WTC11 (cell line): ENCODE results near the gene MAML3.

ENCODE experiments used
- CTCF ChIP-seq: fragments of 200-600 bp; IDR thresholded peaks from 2 replicates; pipeline ENCODE4 v1.8.0; 2022; ENCODE audit warnings: antibody characterized with exemption
- ELF4 ChIP-seq: sonication (generic); formaldehyde crosslinking; IDR thresholded peaks from 2 replicates; pipeline ENCODE4 v1.8.1; 2022; ENCODE audit warnings: low read depth, mild to moderate bottlenecking, moderate library complexity, missing genetic modification reagents
- IRF2 ChIP-seq: sonication (generic); formaldehyde crosslinking; IDR thresholded peaks from 2 replicates; pipeline ENCODE4 v1.8.0; 2022; ENCODE audit warnings: low read depth, missing genetic modification reagents, borderline replicate concordance

- TF ChIP-seq CTCF (no peak), IRF2 (CRISPR knock-in tag) (no peak), ELF4 (no peak)
Observed at GRCh38 chr4:139905489-139905888, 248.5 kb downstream of the MAML3 start.
